ENCODE results near the gene GNAS.

The GNAS gene

DNA sequence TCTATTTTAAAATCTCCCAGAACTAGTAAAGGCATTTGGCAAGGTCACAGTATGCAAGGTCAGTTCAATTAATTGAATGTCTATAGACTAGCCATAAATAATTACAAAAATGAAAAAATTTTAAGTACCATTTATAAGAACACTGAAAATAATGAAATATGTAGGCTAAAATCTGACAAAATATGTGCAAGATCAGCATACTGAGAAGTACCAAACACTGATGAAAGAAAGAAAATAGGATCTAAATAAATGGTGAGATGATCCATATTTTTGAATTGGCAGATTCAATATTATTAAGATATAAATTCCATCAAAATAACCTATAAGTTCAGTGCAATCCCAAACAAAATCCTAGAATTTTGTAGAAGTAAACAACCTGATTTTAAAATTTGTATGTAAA, 100.5 kb downstream of the GNAS start:
- no peak overlapping the region for H3K9ac ChIP-seq (ENCODE audit: low read depth, low read length, poor library complexity, severe bottlenecking)
- H3K4me2 ChIP-seq (ENCODE audit: low read depth, low read length, poor library complexity, severe bottlenecking): no peak overlapping the region
- no peaks in the 10 kb centered on the region for H3K4me1 ChIP-seq (ENCODE audit: insufficient read depth, low read length, poor library complexity, severe bottlenecking)

GRCh38 chr20:58956078-58956477, 103.6 kb downstream of the GNAS start:
- H2AFZ ChIP-seq (ENCODE audit: low read length): no peak overlapping the region
- H3K4me1 ChIP-seq (ENCODE audit: insufficient read depth, low read length, poor library complexity, severe bottlenecking): no peaks in the 10 kb centered on the region
- no peaks in the 10 kb centered on the region for H3K36me3 ChIP-seq (ENCODE audit: insufficient read depth, low read length)
- no peaks in the 10 kb centered on the region for H3F3A ChIP-seq (ENCODE audit: low read depth)
- H3K27me3 ChIP-seq (ENCODE audit: insufficient read depth, low read length, poor library complexity, severe bottlenecking): peaks cover 4% of the 10 kb centered on the region
- no peaks in the 10 kb centered on the region for H3K9me2 ChIP-seq (replicated peaks; ENCODE audit: low read depth, low read length)
- H3K9me3 ChIP-seq (ENCODE audit: insufficient read depth, low read depth, low read length): no peaks in the 10 kb centered on the region
- TF ChIP-seq EZH2phosphoT487 (IDR thresholded peaks at IDR 0.05; ENCODE audit: borderline replicate concordance): no peak
- TF ChIP-seq, protein P1, sequence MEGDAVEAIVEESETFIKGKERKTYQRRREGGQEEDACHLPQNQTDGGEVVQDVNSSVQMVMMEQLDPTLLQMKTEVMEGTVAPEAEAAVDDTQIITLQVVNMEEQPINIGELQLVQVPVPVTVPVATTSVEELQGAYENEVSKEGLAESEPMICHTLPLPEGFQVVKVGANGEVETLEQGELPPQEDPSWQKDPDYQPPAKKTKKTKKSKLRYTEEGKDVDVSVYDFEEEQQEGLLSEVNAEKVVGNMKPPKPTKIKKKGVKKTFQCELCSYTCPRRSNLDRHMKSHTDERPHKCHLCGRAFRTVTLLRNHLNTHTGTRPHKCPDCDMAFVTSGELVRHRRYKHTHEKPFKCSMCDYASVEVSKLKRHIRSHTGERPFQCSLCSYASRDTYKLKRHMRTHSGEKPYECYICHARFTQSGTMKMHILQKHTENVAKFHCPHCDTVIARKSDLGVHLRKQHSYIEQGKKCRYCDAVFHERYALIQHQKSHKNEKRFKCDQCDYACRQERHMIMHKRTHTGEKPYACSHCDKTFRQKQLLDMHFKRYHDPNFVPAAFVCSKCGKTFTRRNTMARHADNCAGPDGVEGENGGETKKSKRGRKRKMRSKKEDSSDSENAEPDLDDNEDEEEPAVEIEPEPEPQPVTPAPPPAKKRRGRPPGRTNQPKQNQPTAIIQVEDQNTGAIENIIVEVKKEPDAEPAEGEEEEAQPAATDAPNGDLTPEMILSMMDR (conservative IDR thresholded peaks at IDR 0.05; ENCODE audit: low read length): no peak
- no peak overlapping the region for H3K9ac ChIP-seq (ENCODE audit: low read depth, low read length, poor library complexity, severe bottlenecking)
- H3K4me3 ChIP-seq (ENCODE audit: low read length, poor library complexity, severe bottlenecking): no peak overlapping the region
- H3K4me2 ChIP-seq (ENCODE audit: low read depth, low read length, poor library complexity, severe bottlenecking): no peak overlapping the region
- no peaks in the 10 kb centered on the region for H4K20me1 ChIP-seq (ENCODE audit: insufficient read depth, low read length, poor library complexity, severe bottlenecking)
- H3K79me2 ChIP-seq (ENCODE audit: insufficient read depth, low read length): no peaks in the 10 kb centered on the region

More for the DNA sequence above, 100.5 kb downstream of the GNAS start:
- Histone ChIP-seq H3F3A (ENCODE audit: low read depth) (no peaks in the 10 kb centered on the region), H3K4me3 (ENCODE audit: low read length, poor library complexity, severe bottlenecking) (no peak overlapping the region), H4K20me1 (ENCODE audit: insufficient read depth, low read length, poor library complexity, severe bottlenecking) (no peaks in the 10 kb centered on the region), H3K79me2 (ENCODE audit: insufficient read depth, low read length) (no peaks in the 10 kb centered on the region), H3K9me2 (replicated peaks; ENCODE audit: low read depth, low read length) (no peaks in the 10 kb centered on the region), H3K9me3 (ENCODE audit: insufficient read depth, low read depth, low read length) (no peaks in the 10 kb centered on the region), H2AFZ (ENCODE audit: low read length) (no peak overlapping the region), H3K36me3 (ENCODE audit: insufficient read depth, low read length) (no peaks in the 10 kb centered on the region), H3K27me3 (ENCODE audit: insufficient read depth, low read length, poor library complexity, severe bottlenecking) (peaks cover 4% of the 10 kb centered on the region)
- TF ChIP-seq, protein P1 (conservative IDR thresholded peaks at IDR 0.05; ENCODE audit: low read length): no peak
- no peak for TF ChIP-seq EZH2phosphoT487 (IDR thresholded peaks at IDR 0.05; ENCODE audit: borderline replicate concordance)

- Histone ChIP-seq H3K9ac (ENCODE audit: low read depth, low read length, poor library complexity, severe bottlenecking) (no peak overlapping the region), H2AFZ (ENCODE audit: low read length) (no peak overlapping the region), H3K4me1 (ENCODE audit: insufficient read depth, low read length, poor library complexity, severe bottlenecking) (no peaks in the 10 kb centered on the region), H3K36me3 (ENCODE audit: insufficient read depth, low read length) (no peaks in the 10 kb centered on the region), H3K9me2 (replicated peaks; ENCODE audit: low read depth, low read length) (no peaks in the 10 kb centered on the region), H3K9me3 (ENCODE audit: insufficient read depth, low read depth, low read length) (no peaks in the 10 kb centered on the region), H3K27me3 (ENCODE audit: insufficient read depth, low read length, poor library complexity, severe bottlenecking) (no peaks in the 10 kb centered on the region), H3K79me2 (ENCODE audit: insufficient read depth, low read length) (no peaks in the 10 kb centered on the region), H3F3A (ENCODE audit: low read depth) (no peaks in the 10 kb centered on the region), H4K20me1 (ENCODE audit: insufficient read depth, low read length, poor library complexity, severe bottlenecking) (no peaks in the 10 kb centered on the region), H3K4me3 (ENCODE audit: low read length, poor library complexity, severe bottlenecking) (no peak overlapping the region), H3K4me2 (ENCODE audit: low read depth, low read length, poor library complexity, severe bottlenecking) (no peak overlapping the region)
- no peak for TF ChIP-seq EZH2phosphoT487 (IDR thresholded peaks at IDR 0.05; ENCODE audit: borderline replicate concordance)
- TF ChIP-seq, protein P1 (conservative IDR thresholded peaks at IDR 0.05; ENCODE audit: low read length): no peak
Measured at GRCh38 chr20:58959652-58960051, 107.1 kb downstream of the GNAS start.
